GM21423 (cell line): ENCODE data around the gene CELSR1.
"Not testable (repeated sequence)": the region's sequence is repeated elsewhere in the genome, so short reads cannot be mapped to it uniquely, and the experiment has no call there.

Experiments
- ATAC-seq: cut with Tn5 transposase; IDR thresholded peaks from one replicate; pipeline ENCODE4 v1.9.1; 2021; ENCODE audit warnings: mild to moderate bottlenecking, moderate library complexity; ENCODE audit not compliant: unreplicated experiment

The CELSR1 gene

DNA sequence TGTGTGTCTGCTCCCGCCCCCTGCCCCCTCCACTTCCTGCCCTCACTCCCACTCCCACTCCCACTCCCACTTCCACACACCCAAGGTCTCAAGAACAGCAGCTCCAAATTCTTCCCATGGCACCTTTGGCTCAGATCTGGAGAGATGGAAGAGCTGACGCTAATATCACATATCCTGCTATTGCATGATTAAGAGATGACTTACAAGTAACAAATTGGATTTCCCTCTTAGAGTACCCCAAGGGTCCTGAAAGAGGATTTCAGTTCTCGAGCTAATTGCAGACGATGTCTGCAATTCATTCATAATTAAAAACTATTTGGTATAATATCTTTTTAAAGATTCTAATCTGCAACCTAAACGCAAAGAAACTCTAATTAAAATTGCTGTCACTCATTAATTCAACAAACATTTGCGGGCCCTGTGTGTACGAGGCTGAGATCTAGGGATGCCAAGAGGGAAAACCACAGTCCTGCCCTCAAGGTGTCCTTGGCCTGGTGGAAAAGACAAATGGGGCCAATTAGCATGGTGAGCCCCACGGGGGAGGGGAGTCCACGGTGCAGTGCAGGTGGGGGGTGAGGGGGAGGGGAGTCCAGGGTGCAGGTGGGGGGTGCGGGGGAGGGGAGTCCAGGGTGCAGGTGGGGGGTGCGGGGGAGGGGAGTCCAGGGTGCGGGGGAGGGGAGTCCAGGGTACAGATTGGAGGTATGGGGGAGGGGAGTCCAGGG, 50.3 kb downstream of the CELSR1 start:
- ATAC-seq, result no peak

DNA sequence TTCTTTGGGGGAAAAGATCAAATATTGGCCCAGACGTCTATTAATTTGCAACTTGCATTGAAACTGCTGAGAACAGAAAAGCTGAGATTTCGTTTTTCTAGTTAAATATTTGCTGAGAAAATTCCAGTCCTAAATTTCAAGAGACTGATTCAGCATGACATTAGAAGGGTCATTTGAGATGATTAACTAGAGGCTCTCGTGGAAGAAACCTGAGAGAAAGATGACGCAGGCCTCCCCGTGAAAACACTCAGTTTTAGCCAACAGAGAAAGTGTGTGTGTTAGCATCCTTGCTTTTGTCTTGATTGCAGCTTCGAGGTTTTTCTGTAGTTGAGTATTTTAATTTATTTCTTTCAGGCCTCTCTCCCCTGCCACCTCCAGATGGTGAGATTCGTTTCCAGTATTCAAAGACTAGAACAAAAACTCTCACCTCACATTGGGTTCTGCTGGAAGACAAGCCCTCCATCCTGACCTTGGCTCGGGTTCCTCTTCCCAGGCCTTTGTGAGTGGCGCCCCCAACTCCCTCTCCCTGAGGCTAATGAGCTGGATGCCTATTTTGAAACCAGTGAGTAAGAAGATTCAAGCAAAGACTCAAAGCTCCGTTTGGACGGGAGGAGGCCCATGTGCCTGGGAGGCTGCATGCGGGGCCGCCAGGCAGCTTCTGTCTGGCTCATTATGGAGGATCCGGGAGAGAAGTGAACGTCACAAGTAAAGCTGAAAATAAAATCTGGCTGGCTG, 52.4 kb downstream of the CELSR1 start:
- no peak for ATAC-seq

DNA sequence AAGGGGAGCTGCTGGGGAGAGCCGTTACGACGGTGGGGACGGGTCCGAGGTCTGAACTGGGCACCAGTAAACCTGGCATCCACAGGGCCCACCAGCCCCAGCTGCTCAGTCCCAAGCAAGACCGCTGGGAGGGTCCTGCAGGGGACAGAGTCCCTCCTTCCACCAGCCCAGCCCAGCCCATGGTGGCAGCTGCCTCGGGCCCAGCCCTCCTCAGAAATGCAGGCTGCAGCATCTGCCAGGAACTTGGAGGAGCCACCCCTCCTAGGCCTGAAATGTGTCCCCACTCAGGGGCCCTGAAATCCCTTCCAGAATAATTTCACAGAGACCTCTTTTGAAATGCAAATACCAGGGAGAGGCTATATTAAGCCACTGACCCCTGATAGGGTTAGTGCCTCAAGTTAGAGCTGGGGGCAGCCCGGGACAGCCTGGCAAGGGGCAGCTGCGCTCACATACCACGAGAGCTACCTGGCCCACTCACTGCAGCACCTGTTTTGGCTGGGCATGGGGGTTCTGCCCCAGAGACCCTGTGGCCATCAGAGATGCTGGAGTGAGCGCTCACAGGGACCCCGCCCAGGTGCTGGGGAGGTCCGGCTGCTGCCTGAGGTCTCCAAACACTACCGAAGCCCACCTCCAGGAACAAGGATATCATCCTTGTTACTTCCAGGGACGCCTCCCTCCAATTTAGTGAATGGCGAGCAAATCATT, 53.1 kb downstream of the CELSR1 start:
- no peak for ATAC-seq

DNA sequence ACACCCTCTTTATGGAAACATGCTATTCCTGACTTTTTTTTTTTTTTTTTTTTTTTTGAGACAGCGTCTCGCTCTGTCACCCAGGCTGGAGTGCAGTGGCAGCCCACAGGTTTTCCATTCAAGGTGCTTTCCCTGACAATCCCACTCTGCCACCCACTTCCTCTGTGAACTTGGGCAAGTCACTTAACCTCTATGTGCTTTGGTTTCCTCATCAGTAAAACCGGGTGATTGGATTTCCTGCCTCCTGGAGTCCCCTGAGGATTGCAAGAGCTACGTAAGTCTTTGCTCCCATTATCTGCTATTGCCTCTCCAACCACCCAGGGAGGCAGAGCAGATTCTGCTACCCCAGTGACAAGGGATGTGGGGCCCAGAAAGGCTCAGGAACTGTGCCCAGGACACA, 54.1 kb downstream of the CELSR1 start:
- ATAC-seq, result no peak

DNA sequence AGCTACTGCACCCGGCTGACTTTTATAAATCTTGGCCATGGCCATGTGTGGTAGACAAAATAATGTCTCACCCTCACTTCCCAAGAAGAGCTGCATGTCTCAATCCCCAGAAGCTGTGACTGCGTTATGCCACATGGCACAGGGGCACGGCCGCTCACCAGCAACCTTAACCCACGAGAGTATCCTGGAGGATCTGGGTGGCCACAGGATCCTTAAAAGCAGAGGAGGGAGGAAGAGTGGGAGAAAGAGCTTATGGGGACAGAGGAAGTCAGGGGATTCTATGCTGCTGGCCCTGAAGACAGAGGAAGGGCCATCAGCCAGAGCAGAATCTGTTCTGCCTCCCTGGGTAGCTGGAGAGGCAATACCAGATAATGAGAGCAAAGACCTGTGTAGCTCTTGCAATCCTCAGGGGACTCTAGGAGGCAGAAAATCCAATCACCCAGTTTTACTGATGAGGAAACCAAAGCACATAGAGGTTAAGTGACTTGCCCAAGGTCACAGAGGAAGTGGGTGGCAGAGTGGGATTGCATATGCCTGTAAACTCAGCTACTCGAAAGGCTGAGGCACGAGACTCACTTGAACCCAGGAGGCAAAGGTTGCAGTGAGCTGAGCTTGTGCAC, 55.3 kb downstream of the CELSR1 start:
- no peak for ATAC-seq

DNA sequence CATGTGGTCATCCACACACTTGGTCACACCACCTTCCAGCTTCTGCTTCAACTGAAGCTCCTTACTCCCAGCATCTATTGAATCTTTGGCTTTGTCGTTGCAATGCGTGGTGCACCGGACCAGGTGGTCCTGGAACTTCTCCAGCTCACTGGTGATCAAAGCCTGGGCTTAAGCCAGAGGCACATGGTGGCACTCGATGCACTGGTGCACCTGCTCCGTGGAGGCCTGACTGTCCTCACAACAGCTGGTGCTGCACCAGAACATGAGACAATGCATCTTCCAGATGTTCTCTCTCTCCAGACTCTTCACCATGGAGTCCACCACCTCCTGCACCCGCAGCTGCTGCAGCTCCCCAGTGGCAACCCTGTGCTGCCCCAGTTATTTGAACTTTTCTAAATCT, 56.0 kb downstream of the CELSR1 start:
- ATAC-seq, result no peak

DNA sequence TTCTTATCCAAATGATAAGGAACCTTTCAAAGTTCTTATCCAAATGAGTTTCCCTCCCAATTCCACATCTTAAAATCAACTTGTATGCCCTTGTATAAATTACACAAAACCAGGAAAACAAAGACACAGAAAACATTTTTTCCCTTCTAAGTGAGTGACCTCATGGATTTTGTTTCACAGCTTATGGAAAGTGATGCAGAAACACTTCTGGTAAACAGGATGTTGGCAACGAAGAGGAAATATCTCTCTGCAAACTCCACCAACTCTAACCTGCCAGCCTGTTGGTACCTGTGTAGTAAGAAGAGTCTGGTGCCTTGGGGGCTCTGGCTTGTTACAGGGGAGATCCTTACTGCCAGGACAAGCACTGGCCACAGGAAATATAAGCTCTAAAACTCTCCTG, 57.0 kb downstream of the CELSR1 start:
- ATAC-seq, result no peak

DNA sequence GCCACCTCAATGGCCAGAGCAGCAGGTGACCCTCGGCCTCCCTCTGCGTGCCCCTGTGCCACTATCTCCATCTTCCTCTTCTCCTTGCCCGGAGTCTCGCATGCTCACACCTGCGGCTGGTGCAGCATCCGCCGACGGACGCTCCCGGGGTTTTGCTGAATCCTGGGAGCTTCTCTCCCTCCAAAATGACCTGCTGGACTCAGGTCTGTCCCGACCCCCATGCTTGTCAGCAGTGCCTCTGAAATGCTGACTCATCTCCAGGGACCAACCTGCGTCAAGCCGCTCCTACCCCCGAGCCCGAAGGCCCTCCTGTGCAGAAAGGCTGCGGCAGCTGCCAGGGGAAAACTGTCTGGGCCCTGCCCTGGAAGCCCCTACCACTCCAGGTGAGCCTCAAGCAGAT, 58.4 kb downstream of the CELSR1 start:
- no peak for ATAC-seq

DNA sequence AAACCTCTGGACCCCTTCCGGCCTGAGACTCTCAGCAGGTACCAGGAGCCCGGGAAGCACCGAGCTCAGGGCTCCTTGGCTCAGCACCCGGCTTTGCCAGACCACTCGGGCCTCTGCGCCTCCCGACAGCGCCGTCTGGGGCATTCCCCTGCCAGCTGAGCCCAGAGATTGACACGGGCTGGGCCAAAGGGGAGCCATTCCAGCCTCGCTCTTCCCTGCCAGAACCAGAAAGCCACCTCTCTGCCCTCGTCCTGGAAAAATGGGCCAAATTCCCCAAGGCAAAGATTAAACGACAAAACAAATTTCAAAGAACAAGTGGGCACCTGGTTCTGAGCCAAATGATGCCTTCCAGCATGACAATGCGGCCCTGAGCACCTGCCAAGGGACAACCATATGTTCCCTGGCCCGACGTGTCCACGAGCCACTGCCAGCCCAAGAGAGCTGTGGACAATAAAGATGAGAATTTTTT, 59.3 kb downstream of the CELSR1 start:
- ATAC-seq, result no peak

DNA sequence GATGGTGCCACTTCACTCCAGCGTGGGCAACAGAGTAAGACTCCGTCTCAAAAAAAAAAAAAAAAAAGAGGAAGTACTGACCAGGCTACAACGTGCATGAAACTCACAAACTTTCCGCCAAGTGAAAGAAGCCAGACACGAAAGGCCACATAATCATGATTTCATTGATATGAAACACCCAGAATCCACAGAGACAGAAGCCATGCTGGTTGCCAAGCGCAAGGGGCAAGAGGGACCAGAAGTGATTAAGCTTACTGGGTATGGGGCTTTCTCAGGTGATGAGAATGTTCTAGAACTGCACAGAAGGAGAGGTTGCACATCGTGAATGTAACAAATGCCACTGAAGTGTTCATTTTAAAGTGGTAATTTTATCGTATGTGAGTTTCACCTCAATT, 60.9 kb downstream of the CELSR1 start:
- ATAC-seq, result no peak

DNA sequence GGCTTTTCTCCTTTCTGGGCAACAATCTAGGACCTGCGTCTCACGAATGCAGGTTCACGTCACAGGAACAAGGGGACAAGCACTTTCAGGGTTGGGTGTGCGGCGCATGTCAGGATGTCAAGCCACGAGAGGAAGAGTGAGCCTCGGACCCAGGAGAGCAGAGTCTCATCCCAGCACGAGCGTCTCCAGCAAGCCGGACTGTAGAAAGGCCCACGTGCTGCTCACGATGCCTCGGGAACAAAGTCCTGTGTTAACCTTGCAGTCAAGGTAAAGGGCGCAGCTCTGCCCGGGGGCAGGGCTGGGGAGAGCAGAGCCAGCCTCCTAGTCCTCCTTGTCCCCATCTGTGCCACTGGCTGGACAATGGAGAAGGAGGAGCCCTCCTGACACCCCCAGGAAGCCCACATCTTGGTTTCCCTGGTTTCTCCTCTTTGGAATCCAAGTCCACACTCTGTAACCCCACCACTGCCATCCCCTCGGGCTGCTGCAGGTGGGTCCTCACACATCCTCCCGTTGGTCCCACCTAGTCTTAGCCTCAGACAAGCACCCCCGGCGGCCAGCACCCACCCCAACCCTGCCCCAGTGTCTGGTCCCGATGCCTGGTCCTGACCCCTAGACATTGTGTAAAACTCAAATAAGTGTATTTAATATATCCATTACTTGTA, 63.4 kb downstream of the CELSR1 start:
- ATAC-seq, result no peak

DNA sequence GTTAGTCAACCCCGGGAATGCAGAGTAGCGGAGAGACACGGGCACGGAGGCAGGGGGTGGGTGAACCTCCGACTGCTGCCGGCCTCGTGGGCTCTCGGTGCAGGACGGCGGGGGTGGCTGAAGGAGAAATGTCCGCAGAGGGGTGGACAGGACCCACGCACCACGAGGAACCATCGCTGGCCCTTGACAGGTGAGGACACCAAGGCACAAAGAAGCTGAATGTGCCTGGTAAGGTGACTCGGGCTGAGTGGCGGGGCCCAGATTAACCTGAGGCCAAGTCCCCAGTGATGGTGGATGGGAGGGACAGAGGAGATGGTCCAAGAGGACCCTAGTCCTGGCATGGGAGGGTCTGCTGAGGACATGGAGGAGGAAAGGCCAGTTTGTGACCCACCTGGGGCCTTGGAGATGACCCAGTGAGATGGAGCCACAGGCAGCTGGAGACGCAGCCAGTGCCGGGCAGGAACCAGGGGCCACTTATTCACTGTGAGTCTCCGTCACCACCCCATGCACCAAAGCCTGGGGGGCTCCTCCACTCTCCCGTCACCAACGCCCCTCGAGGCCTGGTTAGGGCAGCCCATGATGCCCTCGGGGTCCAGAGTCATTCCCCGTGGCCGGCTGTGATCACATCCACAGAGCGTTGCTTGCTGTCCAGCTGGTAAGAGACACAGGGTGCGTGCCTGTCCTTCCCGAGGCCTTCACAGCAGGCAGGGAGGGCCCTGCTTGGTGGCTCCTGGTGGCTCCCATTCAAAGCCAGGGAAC, 64.2 kb downstream of the CELSR1 start:
- no peak for ATAC-seq

DNA sequence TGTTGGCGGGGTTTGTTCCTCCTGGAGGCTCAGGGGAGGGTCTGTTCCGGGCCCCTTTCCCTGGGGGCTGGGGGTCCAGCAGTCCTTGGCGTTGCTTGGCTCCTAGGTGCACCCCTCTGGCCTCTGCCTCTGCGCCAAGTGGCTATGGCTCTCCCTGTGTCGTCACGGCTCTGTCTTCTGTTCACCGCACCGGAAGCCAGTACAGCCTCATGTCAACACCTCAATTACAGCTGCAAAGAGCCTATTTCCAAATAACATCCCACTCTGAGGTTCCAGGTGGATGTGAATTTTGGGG, 64.8 kb downstream of the CELSR1 start:
- no peak for ATAC-seq

DNA sequence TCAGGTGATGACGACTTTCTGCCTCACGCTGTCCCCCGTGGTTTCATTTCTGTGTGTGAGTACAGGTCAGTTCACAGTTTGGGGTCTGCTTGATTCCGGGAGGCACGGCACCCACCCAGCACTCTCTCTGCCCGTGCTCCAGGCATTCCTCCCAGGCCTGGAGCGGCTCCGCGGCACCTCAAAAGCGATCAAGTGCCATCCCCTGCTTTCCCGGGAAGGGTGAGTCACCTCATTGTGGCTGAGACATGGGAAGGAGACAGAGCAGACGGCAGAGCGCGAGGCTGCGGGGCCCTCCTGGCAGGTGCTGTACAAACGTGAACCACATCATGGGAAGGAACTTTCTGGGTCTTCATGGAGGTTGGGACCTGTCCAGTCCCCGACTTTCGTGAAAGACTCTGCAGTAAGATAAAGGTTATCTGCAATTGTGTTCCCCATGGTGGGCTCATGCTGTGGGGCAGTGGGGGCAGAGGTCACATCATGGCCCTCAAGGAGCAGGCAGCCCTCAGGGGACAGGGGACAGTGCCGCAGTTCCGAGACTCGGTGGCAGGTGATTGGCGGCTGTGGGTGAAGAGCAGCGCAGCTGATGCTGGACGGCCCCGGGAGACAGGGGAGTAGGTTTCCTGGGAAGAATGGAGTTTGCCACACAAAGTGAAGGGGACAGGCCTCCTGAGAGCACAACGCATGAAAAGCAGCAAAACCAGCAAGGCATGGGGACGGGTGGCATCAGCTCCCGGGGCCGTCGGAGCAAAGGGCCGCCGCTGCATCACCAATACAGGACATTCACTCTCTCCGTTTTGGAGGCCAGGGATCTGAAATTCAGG, 65.3 kb downstream of the CELSR1 start:
- ATAC-seq, result no peak

DNA sequence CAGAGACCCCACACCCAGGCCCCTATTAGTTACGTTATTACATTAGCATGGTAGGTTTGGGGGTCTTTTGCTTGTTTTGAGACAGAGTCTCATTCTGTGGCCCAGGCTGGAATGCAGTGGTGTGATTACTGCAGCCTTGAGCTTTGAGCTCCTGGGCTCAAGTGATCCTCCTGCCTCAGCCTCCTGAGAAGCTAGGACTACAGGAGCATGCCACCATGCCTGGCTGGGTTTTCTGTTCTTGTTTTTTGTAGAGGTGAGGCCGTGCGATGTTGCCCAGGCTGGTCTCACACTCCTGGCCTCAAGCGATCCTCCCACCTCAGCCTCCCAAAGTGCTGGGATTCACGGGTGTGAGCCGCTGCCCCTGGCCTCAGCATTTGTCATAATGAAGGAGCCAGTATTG, 66.1 kb downstream of the CELSR1 start:
- not testable (repeated sequence) for ATAC-seq

DNA sequence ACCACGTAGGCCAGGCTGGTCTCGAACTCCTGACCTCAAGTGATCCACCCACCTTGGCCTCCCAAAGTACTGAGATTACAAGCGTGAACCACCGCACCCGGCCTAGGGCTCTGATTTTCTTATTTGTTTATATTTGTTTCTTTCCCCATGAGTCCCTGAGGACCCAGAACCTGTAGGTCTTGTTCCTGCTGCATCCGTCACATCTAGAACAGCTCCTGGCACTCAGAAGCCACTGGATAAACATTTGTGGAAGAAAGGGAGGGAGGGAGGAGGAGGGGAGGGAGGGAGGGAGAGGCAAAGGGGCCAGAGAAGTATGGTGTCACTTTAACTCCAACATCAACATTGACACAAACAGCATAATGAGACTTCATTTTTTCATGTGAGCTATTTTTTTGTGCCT, 67.7 kb downstream of the CELSR1 start:
- no peak for ATAC-seq

DNA sequence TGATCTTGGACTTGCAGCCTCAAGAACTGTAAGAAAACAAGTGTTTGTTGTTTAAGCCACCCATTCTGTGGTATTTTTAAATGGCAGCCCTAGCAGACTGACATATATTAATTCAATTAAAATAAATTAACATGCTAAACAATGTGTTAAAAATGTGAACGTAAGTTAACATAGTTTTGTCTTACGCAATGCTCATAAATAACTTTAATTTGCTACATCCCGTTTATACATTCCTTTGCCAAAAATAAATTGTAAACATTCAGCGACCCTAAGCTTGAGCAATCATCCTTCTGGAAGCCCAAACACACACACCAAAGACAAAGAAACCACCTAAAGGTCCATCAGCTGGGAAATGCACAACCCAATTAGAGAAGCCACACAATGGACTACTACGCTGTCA, 70.4 kb downstream of the CELSR1 start:
- ATAC-seq, result no peak

DNA sequence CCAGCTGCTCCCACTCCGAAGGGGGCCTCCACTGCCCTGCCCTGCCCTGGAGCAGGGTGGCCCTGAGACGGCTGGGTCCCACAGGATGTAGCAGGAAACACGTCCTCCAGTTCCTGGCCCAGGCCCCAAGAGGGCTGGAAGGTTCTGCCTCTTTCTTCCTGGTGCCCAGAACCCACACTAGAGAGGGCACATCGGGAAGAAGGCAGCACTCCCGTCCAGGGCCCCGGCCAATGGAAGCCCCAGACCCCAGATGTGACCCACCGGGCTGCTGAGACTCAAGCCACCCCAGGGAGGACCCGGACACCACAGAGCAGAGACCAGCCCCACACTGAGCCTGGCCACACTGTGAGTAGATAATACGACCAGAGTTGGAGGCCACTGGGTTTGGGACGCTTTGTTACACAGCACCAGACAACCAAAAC, 71.2 kb downstream of the CELSR1 start:
- no peak for ATAC-seq

DNA sequence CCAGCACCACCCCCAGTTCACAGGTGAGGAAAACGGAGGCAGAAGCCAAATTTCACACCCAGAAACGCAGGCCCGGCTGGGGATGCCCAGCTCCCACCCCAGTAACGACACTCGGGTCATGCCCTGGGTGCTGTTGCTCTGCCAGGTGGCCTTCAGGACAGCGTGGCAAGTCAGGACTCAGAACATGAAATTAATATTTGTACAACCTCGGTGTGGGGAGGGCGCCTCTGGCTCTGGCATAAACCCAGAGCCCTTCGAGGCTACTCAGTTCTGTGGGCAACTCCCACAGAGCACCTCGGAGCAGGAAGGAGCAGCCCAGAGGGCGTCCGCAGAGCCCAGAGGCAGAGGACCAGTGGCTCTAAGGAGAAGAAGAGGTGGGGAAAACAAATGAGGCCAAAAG, 71.6 kb downstream of the CELSR1 start:
- no peak for ATAC-seq

DNA sequence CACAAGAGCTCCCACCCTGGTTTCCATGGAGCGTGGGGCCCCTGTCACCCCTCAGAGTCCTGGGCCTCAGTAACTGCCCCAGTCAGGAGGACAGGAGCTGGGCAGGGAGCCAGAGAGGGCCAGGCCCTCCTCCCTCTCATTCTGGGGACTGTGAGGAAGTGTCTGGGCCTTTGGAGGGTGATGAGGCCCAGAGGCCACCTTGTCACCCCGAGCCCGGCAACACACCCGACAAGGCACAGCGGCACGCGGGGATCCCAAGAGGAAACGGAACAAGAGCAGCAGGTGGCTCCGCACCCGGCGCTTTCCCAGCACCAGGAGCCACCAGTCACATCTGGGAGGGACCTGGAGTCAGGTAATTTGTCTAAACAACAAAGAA, 72.1 kb downstream of the CELSR1 start:
- ATAC-seq, result no peak
